Astrocyte of the cerebellum (primary cell): Measurements from ENCODE around the gene FGR.
A peak's percentile ranks its signal among the peaks of the same experiment; 100 is the strongest.

ENCODE experiments used
- DNase-seq: peaks from one replicate; pipeline ENCODE4 v3.0.0-alpha.2; 2011; ENCODE audit warnings: low read depth
- H3K4me3 ChIP-seq: 2 replicates; pipeline ENCODE4 v1.5.1; 2011; ENCODE audit warnings: mild to moderate bottlenecking, low read depth, low read length, moderate library complexity
- in situ Hi-C: cut with HindIII; loops from 2 replicates; pipeline ENCODE4 v1.10.0; 2017; ENCODE audit warnings: low sequenced_read_pairs
- TF ChIP-seq, protein P1 (sequence below): IDR thresholded peaks from 2 replicates; pipeline ENCODE4 v1.5.1; 2012; ENCODE audit warnings: low read length, low read depth, moderate library complexity, mild to moderate bottlenecking; ENCODE audit errors: missing control alignments

The FGR gene

DNA sequence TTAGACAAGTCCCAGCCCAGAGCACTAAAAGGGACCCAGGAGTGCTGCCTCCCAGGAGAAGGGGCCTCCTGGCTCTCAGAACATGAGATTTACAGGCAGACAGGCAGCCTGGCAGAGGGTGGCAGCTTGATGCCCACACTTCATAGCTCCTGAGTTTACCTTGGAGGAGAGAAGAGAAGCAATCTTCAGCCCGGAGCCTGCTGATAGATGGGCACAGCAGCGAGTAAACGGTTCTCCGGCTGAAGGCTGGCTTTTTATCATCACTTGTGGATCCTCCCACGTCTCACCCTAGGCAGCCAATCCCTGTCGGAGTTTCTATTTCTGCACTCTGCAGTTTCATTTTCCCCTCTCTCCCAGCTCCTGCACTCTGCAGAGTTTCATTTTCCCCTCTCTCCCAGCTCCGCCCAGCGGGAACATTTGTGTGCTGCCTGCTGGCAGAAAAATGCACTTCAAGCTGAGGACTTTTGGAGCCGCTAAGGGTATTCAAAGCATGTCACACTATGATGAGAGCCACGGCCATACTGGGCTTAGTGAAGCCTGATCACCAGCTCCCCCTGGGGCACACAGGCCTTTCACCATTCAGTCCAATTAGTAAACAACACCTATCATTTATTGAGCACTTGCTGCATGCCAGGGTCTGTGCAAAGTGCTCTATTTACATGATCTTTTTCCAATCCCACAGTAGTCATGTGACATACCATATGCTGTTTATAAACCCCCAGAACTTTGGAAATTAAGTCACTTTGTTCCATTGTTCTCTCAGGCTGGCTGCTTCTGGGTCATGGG is 37.2 kb upstream of the FGR start, which contains the start of gene IFI6:
Gene IFI6 (minus strand): TSS at position 229 of the 786 bp plus-strand sequence. CDS start 2,878 bp downstream, outside the sequence.
- peak; percentile 94 for DNase-seq
- TF ChIP-seq, protein P1, sequence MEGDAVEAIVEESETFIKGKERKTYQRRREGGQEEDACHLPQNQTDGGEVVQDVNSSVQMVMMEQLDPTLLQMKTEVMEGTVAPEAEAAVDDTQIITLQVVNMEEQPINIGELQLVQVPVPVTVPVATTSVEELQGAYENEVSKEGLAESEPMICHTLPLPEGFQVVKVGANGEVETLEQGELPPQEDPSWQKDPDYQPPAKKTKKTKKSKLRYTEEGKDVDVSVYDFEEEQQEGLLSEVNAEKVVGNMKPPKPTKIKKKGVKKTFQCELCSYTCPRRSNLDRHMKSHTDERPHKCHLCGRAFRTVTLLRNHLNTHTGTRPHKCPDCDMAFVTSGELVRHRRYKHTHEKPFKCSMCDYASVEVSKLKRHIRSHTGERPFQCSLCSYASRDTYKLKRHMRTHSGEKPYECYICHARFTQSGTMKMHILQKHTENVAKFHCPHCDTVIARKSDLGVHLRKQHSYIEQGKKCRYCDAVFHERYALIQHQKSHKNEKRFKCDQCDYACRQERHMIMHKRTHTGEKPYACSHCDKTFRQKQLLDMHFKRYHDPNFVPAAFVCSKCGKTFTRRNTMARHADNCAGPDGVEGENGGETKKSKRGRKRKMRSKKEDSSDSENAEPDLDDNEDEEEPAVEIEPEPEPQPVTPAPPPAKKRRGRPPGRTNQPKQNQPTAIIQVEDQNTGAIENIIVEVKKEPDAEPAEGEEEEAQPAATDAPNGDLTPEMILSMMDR: peak; percentile 48
- in situ Hi-C loops: no loop called here
- H3K4me3 ChIP-seq: peak within 1 kb of the TSS; percentile 51

DNA sequence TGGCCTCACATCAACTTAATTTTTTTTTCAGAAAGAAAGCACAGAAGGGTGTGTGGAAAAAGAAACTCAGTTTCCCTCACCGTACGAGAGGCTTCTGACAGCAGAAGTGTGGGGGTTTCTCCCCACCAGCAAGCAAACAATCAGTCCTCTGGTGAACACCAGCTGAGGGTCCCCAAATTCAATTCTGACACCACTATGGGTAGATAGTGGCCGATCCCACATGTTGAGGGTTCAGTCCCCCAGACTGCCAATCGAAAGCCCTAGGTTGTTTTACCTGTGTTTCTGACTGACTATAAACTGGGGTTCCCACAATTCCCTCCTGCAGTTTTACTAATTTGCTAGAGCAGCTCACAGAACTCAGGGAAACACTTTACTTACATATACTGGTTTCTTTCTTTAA is 34.9 kb upstream of the FGR start:
- TF ChIP-seq, protein P1: no peak
- no peak for DNase-seq
- H3K4me3 ChIP-seq: no peak overlapping the region
- in situ Hi-C loops: no loop called here

DNA sequence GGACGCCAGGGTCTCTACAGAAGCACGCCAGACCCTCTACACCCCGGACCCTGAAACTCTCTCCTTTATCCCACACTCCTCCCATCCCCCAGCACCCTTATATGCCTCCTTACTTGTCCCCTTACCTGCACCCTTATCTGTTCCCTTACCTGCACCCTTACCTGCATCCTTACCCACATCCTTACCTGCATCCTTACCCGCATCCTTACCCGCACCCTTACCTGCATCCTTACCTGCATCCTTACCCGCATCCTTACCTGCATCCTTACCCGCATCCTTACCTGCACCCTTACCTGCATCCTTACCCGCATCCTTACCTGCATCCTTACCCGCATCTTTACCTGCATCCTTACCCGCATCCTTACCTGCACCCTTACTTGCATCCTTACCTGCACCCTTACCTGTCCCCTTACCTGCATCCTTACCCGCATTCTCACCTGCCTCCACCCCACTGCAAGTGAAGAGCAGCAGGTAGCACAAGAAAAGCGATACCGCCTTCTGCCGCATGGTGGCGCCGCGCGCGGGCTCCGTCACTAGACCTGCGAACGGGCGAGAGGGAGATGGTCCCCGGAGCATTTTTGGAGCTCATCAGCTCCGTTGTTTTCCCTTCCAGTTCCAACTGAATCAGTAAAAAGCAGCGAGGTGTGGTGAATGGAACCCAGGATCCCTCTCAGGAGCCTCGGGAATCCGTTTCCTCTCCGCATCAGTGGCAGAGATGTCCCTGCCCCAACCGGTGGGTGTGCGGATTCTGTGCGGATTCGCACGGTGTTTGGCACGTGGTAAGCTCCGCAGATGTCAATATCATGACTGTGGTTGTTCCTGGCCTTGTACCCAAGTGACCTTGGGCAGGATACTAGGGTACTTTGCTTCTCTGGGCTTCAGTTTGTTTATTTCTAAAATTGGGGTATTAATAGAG is 34.1 kb upstream of the FGR start:
- TF ChIP-seq, protein P1: peak; percentile 70
- no peak for DNase-seq
- in situ Hi-C loops: no loop called here
- H3K4me3 ChIP-seq: peak overlapping the region; percentile 37

DNA sequence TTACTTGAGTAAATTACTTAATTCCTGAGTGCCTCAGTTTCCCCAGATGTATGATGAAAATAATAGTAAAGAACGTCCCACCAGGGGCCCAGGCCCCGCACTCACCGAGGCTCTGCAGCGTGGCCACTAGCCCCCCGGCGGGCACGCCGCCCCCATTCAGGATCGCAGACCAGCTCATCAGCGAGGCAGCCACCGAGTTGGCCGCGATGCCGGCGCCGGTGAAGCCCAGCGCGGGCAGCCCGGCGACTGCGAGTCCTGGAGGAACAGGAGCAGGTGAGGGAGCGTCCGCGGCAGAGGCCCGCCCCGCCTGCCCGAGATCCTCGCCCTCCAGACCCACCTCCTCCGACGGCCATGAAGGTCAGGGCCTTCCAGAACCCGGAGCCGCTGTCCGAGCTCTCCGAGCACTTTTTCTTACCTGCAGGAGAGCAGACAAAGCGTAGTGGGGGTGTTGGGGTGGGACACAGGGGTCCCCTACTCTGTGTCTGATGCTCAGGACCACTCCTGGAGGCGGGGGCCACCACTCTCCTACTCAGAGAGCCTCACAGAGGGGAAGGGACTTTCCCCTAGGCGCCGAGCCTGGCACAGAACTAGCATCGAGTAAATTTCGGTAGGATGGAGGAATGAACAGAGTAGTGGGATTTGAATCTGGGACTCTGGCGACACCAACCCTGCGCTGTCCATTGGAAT is 33.3 kb upstream of the FGR start:
- in situ Hi-C loops: no loop called here
- TF ChIP-seq, protein P1: no peak
- H3K4me3 ChIP-seq: no peak overlapping the region
- DNase-seq: no peak

DNA sequence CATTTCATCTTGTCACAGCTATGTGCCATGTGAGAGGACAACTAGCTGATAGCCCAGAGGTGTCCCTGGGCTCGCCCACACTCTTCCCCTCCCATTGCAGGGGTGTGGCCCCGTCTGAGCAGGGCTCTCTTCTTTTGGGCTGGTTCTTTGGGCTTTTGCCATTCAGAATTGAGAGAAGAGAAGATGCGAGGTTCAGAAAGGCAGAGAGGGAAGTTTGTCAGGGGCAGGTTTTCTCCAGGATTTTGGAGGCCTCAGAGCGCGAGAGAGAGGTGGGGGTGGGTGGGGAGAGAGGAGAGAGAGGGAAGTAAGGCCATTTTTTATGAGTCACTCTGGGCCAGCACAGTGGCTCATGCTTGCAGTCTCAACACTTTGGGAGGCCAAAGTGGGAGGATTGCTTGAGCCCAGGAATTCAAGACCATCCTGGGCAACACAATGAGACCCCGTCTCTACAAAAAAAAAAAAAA is 31.8 kb upstream of the FGR start:
- in situ Hi-C loops: no loop called here
- no peak for DNase-seq
- no peak overlapping the region for H3K4me3 ChIP-seq
- TF ChIP-seq, protein P1: no peak

DNA sequence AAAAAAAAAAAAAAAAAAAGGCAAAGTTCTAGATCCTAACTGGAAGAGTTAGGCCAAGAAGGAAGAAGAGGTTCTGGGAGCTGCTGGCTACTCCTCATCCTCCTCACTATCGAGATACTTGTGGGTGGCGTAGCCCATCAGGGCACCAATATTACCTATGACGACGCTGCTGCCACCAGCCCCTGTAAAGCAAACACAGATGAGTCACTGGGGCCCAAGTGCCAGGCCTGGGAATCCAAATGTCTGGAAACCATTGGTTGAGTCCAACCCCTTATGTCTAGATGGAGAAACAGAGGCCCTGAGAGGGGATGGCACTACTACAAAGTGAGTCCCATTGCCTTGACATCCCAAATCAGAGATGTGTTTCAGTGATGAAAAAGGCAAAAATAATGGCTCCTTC is 31.3 kb upstream of the FGR start:
- in situ Hi-C loops: no loop called here
- TF ChIP-seq, protein P1: no peak
- no peak for DNase-seq

More for the DNA sequence above, 31.3 kb upstream of the FGR start:
- no peak overlapping the region for H3K4me3 ChIP-seq
